ENCODE results near the gene FSIP1.

FSIP1 gene

DNA sequence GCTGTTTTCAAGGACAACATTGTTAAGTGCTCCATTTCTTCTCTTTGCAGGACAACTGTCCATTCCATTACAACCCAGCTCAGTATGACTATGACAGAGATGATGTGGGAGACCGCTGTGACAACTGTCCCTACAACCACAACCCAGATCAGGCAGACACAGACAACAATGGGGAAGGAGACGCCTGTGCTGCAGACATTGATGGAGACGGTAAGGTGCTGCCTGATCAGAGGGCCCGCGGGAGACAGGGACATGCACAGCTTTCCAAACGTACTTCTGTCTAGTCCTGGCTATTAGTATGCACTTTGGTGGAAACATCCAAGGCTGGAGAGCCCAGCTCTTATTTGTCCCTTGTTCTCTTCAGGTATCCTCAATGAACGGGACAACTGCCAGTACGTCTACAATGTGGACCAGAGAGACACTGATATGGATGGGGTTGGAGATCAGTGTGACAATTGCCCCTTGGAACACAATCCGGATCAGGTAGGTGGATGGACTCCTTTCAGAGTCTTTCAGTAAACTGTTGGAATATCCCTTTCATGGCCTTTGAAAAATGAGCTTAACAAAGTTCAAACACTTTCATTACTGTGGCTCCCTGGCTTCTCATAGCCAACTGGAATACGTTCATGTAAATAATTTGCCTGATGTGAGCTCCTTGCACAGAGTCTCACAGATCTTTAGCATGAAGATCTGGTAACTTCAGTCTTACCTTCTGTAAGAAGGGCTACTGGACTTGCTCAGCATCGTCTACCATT is 191.3 kb downstream of the FSIP1 start:
- DNase-seq, result no peak

DNA sequence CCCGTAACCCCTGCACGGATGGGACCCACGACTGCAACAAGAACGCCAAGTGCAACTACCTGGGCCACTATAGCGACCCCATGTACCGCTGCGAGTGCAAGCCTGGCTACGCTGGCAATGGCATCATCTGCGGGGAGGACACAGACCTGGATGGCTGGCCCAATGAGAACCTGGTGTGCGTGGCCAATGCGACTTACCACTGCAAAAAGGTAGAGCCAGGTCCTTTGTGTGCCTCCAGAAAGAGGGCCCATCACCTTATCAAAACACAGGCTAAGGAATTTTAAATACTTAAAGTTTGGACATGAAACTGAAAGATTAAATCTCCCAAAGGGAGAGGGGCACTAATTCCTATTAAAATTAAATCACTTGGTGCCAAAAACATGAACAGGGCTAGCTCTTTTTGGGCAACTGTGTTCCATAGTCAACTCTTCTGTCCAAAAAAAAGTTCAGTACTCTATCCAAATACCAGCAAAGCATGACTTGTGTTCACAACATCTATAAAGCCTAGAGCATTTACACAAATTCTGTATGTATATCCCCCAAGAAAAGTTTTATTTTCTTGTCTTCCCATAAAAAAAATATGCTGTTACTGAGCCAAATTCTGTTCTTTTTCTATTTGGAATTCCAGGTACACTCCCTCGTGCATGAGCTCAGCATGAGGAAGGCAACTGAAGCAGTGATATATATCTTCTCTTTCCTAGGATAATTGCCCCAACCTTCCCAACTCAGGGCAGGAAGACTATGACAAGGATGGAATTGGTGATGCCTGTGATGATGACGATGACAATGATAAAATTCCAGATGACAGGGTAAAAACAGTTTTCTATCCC is 192.6 kb downstream of the FSIP1 start:
- no peak for DNase-seq

GRCh38 chr15:39589193-39589814 is 193.3 kb downstream of the FSIP1 start:
- DNase-seq, result no peak

- DNase-seq, result no peak
These were observed 194.0 kb downstream of the FSIP1 start for GRCh38 chr15:39588531-39589192.

DNA sequence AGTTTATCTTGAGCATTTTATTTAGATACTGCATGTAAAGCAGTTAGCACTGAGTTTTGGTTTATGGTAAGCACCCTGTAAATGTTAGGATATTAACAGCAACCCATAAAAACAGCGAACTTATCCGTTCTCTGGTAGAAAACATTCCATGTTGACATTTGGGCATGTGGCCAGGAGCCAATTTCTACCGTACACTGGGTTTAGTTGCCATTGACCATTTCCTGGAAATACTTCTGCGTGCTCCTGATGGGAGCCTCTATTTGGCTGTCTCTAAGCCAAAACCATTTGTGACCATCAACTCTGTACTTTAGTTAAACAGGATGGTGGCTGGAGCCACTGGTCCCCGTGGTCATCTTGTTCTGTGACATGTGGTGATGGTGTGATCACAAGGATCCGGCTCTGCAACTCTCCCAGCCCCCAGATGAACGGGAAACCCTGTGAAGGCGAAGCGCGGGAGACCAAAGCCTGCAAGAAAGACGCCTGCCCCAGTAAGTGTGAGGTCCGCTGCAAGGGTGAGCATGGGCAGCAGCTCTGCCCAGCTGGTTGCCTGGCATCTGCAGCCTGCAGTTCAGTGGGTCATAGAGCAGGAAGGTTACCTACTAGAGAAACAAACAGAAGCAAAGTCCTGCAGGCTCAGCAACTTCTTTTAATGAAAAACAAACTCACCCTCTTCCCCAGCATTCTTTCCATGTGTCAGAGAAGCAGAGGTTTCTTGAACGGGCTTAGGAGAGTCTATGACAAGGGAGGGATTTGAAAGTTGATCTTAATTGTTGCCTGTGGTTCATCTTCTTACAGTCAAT is 194.7 kb downstream of the FSIP1 start:
- no peak for DNase-seq

DNA sequence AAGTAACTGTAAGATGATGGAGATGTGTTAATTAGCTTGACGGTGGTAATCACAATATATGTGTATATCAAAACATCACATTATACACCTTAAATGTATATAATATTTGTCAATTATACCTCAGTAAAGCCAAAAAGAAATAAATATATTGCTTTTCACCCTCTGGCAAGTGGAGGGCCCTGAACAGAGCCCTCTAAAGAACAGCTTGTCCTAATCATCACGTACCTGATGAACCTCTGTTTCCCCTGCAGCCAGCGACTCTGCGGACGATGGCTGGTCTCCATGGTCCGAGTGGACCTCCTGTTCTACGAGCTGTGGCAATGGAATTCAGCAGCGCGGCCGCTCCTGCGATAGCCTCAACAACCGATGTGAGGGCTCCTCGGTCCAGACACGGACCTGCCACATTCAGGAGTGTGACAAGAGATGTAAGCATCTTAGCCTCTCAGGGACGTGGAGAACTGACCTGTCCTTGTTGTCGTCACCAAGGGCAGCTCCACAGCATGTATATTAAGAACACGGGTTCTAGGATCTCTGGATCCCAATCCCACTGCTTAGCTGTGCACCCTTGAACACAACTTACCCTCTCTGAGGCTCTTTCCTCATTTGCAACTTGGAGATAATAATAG is 195.4 kb downstream of the FSIP1 start:
- no peak for DNase-seq

DNA sequence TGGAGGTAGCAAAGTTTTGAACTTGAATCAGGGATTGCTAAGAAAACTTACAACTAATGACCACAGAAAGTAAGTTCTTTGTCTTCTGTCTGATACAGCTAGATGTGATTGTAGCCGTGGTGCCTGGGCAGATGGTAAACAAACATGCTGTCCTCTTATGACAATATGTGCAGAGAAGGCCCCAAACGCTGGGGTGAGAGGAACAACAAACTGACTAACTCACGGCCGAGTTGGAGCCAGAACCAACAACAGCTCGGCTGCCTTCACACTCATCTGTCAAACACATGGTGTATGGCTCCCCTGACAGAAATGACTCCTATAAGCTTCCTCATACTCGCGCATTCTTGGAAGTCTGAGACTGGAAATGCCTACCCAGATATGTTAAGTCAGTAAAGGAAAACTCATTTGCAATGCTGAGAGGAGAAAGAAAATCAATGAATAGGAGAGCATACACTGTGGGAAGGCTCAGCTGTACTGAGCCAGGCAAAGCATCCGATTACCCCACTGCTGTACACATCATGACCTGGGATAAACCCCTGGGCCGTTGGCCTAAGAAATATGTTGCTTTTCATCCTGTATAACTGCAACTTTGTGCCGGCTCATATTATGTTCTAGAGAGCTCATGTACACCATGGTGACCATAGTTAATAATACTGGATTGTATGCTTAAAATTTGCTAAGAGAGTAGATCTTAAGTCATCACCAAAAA is 196.1 kb downstream of the FSIP1 start:
- no peak for DNase-seq

GRCh38 chr15:39585871-39586301 is 196.8 kb downstream of the FSIP1 start:
- DNase-seq, result no peak

DNA sequence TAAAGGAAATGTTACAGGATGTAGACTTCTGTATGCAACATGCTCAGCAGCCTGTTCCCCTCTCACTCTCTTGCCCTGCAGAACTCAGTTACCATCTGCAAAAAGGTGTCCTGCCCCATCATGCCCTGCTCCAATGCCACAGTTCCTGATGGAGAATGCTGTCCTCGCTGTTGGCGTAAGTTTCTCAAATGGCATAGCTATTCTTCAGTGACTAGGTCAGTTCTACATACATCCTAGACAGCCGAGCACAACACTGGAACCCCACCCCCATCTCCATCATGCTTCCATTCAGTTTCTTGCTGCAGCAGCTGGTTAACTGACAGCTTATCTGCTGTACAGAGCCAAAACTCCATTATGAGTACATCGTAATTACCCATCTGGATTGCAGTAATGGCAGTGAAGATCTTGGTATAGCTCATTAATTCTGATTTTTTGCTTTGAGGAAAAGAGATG is 197.2 kb downstream of the FSIP1 start:
- no peak for DNase-seq

DNA sequence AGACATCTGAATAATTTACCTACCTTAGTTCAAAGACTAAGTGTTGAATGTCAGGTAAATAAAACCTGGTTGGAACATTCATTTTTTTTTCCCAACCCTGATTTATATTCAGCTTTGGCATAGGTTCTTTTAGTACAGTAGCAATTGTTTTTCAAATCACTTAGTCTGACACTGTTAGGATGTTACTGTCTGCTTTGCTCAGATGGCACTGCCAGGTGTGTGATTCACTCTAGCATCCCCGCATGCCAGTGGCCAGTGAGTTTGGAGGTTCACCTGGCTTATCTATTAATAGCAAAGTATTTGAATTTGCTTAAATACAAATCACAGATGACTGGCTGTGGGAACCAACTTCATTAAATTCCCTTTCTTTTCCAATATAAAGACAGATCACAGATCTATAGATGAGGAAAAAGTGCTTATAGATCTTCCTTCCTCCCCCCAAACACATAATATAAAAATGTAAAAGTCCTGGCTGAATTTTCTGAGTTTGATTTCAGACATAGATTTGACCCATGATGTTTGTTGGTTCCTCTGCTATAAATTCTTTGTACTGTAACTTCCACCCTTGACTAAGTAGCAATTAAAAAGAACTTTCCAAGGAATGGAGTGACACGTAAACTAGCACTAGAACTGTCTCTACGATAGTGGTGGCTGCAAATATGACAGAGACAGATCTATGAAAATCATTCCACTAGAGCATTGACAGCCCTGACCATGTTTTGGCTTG is 197.8 kb downstream of the FSIP1 start:
- DNase-seq, result no peak

- no peak for DNase-seq
These were observed 198.4 kb downstream of the FSIP1 start for GRCh38 chr15:39584266-39584659.

GRCh38 chr15:39583596-39584265 is 198.9 kb downstream of the FSIP1 start:
- no peak for DNase-seq

DNA sequence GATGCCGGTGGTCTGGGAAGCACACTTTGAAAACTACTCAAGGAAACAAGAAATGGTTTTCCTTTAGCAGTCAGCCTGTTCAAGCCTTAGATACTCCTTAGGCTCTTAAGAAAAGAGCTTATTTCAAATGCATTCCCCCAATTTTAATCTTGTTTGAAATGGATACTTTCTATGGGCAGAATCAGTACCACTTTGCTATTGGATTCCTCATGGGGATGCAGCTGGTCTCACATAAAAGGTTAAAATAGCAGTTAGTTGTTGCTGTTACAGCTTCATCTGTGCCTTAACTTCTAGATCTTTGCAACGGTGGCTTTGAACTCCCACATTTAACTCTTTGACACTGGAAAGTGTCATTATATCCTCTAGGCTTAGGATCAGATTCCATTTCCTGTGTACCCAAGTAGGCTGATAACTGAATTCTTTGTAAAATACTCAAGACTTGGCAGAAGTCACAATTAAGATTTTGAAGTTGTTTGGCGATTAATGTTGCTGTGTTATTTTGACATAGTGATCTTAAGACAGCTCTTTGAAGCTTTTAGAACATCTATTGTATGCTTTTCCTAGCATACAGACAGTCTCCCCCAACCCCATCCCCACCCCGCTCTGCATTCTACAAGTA is 199.6 kb downstream of the FSIP1 start:
- no peak for DNase-seq

- no peak for DNase-seq
These were observed 200.2 kb downstream of the FSIP1 start for GRCh38 chr15:39582286-39582976.

DNA sequence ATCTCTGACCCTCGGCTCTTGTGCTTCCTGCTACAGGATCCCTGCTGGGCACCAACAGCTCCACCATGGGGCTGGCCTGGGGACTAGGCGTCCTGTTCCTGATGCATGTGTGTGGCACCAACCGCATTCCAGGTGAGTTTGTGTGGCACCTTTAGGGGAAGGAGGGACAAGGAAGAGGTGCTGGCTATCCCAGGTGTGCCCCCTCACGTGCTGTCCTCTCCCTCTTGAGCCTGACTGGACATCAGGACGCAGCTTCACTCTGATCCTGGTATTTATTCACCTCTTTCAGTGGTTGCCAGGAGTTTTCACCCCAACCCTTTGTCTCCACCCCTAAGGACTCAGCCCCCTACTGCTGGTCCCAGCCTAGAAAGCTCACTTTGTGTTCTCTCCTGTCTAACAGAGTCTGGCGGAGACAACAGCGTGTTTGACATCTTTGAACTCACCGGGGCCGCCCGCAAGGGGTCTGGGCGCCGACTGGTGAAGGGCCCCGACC is 200.8 kb downstream of the FSIP1 start:
- DNase-seq, result no peak

DNA sequence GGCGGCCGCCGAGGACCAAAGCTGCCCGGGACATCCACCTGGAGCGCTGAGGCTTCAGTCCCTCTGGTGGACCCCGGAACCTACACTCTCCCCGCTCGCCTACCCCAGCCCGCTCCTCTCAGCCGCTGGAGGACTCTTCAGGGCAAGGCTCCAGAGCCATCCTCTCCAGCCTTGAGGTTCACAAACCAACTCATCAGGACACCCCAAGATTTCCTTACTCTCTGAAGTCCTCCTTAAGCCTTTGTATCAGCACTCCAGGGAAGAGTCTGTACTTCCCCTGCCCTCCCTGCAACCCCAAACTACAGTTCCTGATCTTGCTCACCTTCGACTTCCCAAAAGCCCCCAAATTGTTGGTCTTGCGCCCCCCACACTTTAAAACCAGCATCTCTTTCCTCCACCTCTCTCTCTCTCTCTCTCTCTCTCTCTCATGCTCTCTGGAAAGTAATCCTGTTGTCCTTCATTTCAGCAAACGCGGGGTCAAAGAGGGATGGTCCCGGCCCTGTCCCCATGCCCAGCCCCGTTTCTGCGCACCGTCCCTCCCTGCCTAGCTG is 201.3 kb downstream of the FSIP1 start:
- DNase-seq, result no peak

DNA sequence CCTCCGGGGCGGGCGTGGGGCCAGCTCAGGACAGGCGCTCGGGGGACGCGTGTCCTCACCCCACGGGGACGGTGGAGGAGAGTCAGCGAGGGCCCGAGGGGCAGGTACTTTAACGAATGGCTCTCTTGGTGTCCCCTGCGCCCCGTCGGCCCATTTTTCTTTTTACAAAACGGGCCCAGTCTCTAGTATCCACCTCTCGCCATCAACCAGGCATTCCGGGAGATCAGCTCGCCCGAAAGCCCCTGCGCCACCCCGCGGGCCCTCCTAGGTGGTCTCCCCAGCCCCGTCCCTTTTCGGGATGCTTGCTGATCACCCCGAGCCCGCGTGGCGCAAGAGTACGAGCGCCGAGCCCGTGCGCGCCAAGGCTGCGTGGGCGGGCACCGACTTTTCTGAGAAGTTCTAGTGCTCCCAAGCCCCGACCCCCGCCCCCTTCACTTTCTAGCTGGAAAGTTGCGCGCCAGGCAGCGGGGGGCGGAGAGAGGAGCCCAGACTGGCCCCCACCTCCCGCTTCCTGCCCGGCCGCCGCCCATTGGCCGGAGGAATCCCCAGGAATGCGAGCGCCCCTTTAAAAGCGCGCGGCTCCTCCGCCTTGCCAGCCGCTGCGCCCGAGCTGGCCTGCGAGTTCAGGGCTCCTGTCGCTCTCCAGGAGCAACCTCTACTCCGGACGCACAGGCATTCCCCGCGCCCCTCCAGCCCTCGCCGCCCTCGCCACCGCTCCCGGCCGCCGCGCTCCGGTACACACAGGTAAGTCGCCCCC is 202.0 kb downstream of the FSIP1 start, which contains the start of gene THBS1:
THBS1 (plus strand) TSS at position 595 of the 757 bp plus-strand sequence. CDS start 779 bp downstream, outside the sequence.
- peak; percentile 43 for DNase-seq
